Measurements from ENCODE around the gene ADGRV1. TPM values are rescaled to one million over a fixed set of nuclear protein-coding genes. Genes with fewer than 3 reads are reported as not detected.

Gene ADGRV1
- total RNA-seq, 4 donors from 2014 or later: 0.28 to 6.5 (median 3.7) TPM

- H3K27me3 ChIP-seq: peaks cover 0 to 10% of the 10 kb centered on the region in 2 donors
- DNase-seq: no peak
Measured at GRCh38 chr5:90560771-90561170, 2.2 kb downstream of the ADGRV1 start.

GRCh38 chr5:90561766-90562165 is 3.2 kb downstream of the ADGRV1 start:
- Histone ChIP-seq H3K9me3 (no peaks in the 10 kb centered on the region), H3K4me1 (peaks cover 0 to 10% (median 4%) of the 10 kb centered on the region in 4 donors), H3K27me3 (peaks cover 0 to 10% of the 10 kb centered on the region in 2 donors), H3K27ac (no peak overlapping the region), H3K4me3 (no peak overlapping the region), H3K36me3 (no peaks in the 10 kb centered on the region)
- TF ChIP-seq CTCF (IDR thresholded peaks at IDR 0.05): no peak
- no peak for TF ChIP-seq POLR2A (IDR thresholded peaks at IDR 0.05)
- no peak for DNase-seq

More at GRCh38 chr5:90560771-90561170, 2.2 kb downstream of the ADGRV1 start:
- peaks cover 0 to 10% (median 4%) of the 10 kb centered on the region in 4 donors for H3K4me1 ChIP-seq
- no peak overlapping the region for H3K27ac ChIP-seq
- TF ChIP-seq CTCF (IDR thresholded peaks at IDR 0.05): no peak
- no peak for TF ChIP-seq POLR2A (IDR thresholded peaks at IDR 0.05)
- H3K9me3 ChIP-seq: no peaks in the 10 kb centered on the region
- no peak overlapping the region for H3K4me3 ChIP-seq
- no peaks in the 10 kb centered on the region for H3K36me3 ChIP-seq

DNA sequence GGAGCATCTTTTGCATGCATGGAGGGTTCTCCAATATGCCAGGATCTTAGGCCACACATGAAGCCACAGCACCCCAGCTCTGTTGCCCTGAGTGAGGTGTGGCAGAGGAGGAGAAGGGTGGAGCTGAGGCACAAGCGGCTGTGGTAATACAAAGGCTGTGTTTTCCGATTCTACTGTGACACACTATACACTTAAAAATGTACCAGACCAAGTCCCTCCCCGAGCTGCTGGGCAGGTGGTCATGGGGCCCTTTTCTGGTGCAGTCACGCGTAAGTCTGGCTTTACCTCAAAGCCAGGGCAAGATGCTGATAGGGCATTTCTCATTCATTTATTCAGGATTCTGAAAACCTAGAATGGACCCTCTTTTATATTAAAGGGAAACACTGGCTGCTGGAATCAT is 3.7 kb downstream of the ADGRV1 start:
- no peaks in the 10 kb centered on the region for H3K9me3 ChIP-seq
- TF ChIP-seq CTCF (IDR thresholded peaks at IDR 0.05) (no peak), POLR2A (IDR thresholded peaks at IDR 0.05) (no peak)
- no peak for DNase-seq
- H3K4me3 ChIP-seq: no peak overlapping the region
- peaks cover 0 to 10% (median 4%) of the 10 kb centered on the region in 4 donors for H3K4me1 ChIP-seq
- no peak overlapping the region for H3K27ac ChIP-seq
- peaks cover 0 to 10% of the 10 kb centered on the region in 2 donors for H3K27me3 ChIP-seq
- no peaks in the 10 kb centered on the region for H3K36me3 ChIP-seq

DNA sequence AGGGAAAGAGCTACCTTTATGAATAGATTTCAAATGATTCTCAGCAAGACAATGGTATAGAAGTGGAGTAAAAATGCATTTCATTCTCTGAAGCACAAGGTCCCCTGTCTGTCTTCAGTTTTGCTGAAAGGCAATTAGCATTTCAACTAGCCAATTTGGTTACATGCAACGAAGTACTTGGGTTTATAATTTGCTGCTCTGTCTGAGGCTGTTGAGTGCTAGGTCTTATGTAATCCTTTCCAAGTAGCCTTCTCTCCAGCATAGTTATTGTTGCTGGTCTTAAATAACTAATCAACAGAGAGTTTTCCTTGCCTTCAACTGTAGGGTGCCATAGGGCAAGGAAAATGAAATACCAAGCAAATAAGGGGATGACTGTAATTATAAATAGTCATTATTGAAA is 4.5 kb downstream of the ADGRV1 start:
- no peak for DNase-seq
- Histone ChIP-seq H3K27me3 (peaks cover 0 to 10% of the 10 kb centered on the region in 2 donors), H3K36me3 (no peaks in the 10 kb centered on the region), H3K9me3 (no peaks in the 10 kb centered on the region), H3K4me3 (no peak overlapping the region), H3K27ac (no peak overlapping the region), H3K4me1 (peaks cover 0 to 10% (median 4%) of the 10 kb centered on the region in 4 donors)
- no peak for TF ChIP-seq POLR2A (IDR thresholded peaks at IDR 0.05)
- no peak for TF ChIP-seq CTCF (IDR thresholded peaks at IDR 0.05)

DNA sequence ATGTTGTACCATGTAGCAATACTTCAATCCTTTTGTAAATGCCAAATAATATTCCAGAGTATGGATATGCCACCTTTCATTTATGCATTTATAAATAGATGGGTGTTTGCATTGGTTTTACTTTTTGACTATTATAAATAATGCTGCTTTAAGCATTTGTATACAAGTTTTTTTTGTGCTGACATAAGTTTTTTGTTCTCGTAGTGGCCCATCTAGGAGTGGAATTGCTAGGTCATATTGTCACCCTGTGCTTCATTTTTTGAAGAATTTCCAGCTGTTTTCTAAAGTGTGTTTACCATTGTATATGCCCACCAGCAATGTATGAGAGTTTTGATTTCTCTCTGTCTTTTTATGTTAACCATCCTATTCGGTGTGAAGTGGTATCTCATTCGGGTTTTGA is 6.9 kb downstream of the ADGRV1 start:
- Histone ChIP-seq H3K9me3 (no peaks in the 10 kb centered on the region), H3K27ac (no peak overlapping the region), H3K27me3 (no peaks in the 10 kb centered on the region), H3K4me1 (no peaks in the 10 kb centered on the region), H3K36me3 (no peaks in the 10 kb centered on the region), H3K4me3 (no peak overlapping the region)
- no peak for DNase-seq
- TF ChIP-seq CTCF (IDR thresholded peaks at IDR 0.05) (no peak), POLR2A (IDR thresholded peaks at IDR 0.05) (no peak)

GRCh38 chr5:90569084-90569483 is 10.5 kb downstream of the ADGRV1 start:
- Histone ChIP-seq H3K27ac (no peak overlapping the region), H3K4me3 (no peak overlapping the region), H3K9me3 (no peaks in the 10 kb centered on the region), H3K36me3 (no peaks in the 10 kb centered on the region), H3K27me3 (no peaks in the 10 kb centered on the region), H3K4me1 (no peaks in the 10 kb centered on the region)
- DNase-seq: no peak
- TF ChIP-seq CTCF (IDR thresholded peaks at IDR 0.05): no peak
- no peak for TF ChIP-seq POLR2A (IDR thresholded peaks at IDR 0.05)

All from Peyer's patch (tissue), 4 donors.